ENCODE measurements around the gene NFU1.
"Not testable (repeated sequence)": the region's sequence is repeated elsewhere in the genome, so short reads cannot be mapped to it uniquely, and the experiment has no call there.

Gene NFU1

GRCh38 chr2:69449906-69450305, 12.7 kb upstream of the NFU1 start:
- no peak for DNase-seq

GRCh38 chr2:69443673-69444072, 6.4 kb upstream of the NFU1 start:
- DNase-seq, result not testable (repeated sequence)

DNA sequence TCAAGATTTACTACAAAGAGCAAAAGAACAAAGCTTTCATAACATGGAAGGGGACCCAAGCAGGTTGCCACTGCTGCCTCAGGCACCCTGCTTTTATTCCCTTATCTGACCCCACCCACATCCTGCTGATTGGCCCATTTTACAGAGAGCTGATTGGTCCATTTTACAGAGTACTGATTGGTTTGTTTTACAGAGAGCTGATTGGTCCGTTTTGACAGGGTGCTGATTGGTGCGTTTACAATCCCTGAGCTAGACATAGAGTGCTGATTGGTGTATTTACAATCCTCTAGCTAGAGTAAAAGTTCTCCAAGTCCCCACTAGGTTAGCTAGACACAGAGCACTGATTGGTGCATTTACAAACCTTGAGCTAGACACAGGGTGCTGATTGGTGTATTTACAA, 2.3 kb upstream of the NFU1 start:
- DNase-seq, result not testable (repeated sequence)

DNA sequence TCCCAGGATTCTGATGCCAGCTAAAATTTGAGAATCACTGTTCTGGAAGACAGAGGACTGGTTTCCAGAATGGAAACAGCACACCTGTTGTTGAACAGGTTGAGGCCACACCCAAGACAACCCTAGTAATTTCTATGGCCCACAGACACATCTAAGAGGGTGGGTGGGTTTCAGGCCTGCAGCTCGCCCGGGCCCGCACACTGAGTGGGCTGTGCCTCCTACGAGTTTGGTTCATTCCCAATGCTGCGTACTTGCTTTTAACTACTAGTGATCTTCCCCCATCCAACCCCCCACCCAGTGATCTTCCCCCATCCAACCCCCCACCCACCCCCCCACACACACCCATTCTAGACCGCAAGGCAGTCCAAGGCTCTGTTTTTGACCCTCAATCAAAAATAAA, 1.3 kb upstream of the NFU1 start:
- no peak for DNase-seq

DNA sequence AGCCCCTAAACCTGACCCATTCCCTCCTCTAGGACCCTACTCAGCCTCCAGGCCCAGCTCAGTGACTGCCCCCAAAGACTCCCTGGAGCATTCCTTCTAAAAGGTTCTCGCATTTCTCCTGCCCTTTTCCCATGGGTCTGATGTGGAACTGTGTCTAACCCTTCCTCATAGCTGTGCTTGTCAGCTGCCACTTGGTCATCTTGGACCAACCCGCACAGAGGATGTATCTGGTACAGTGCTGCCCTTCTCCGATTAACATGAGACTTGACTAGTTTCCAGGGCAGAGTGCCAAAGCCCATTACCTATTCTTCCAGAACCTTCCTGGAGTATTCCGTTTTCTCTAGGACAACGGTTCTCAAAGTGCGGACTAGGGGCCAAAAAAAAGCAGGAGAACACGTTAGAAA, 518 bp upstream of the NFU1 start:
- DNase-seq, result no peak

DNA sequence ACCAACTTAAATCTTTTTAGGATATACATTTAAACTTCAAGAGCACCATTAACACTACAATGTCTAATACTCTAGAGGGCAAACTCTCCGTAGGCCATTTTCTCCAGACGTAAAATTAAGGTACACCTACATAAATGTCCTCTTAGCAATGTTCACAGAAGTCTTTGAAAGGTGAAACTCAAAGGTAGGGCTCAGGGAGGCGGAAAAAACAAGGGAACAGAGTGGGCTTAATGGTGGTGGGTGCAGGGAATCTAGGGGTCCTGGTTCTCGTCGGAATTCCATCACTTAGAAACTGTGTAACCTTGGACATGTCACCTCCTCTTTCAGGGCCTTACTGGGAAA, 668 bp downstream of the NFU1 start:
- no peak for DNase-seq

- no peak for DNase-seq
Measured at GRCh38 chr2:69434753-69435152, 2.5 kb downstream of the NFU1 start.

DNA sequence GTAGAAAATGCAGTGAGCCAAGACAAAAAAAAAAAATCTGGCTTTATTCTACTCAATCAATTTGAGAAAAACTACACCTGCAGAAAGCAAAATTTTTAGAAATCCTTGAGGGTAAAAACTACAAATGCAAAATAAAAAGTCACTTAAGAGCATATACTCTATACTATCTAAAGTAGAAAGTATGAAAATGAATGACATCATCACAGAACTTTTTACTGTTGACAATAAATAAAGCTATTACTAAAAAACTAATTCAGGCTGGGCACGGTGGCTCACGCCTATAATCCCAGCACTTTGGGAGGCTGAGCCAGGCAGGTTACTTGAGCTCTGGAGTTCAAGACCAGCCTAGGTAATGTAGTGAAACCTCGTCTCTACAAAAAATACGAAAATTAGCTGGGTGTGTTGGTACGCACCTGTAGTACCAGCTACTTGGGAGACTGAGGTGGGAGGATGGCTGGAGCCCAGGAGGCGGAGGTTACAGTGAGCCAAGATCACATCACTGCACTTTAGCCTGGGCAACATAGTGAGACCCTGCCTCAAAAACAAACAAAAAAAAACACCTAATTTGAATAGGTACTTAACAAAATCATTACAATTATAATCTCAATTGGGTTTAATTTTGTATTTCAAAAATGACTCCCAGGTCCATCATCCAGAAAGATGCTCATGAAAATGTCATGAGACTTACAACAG, 7.6 kb downstream of the NFU1 start:
- DNase-seq, result no peak

GRCh38 chr2:69428981-69429380, 8.3 kb downstream of the NFU1 start:
- DNase-seq, result no peak

DNA sequence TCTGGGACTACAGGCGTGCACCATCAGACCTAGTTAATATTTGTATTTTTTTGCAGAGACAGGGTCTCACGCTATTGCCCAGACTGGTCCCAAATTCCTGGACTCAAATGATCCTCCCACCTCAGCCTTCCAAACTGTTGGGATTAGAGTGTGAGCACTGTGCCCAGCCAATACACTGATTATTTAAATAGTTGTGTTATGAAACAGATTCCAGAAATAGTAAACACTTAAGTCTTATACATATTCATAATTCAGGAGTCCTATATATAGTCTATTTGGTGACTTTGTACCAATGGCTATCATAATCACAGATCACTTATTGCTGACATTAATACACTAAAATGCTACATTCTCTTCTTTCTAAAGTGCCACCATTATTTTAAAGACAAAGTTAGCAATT, 12.8 kb downstream of the NFU1 start:
- DNase-seq, result no peak

GRCh38 chr2:69422198-69422597, 15.0 kb downstream of the NFU1 start:
- DNase-seq, result no peak

DNA sequence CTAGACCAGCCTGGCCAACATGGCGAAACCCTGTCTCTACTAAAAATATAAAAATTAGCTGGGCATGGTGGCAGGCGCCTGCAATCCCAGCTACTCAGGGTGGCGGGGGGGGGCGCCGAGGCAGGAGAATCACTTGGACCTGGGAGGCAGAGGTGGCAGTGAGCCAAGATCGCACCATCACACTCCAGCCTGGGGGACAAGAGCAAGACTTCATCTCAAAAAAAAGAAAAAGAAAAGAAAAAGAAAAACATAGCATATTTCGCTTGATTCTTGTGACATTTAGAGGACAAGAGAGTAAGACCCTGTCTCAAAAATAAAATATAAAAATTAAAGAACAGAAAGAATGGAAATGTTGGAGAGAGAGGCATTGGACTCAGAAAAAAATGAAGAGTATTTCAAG, 18.1 kb downstream of the NFU1 start:
- DNase-seq, result not testable (repeated sequence)

GRCh38 chr2:69416147-69416546, 21.1 kb downstream of the NFU1 start:
- DNase-seq, result no peak

DNA sequence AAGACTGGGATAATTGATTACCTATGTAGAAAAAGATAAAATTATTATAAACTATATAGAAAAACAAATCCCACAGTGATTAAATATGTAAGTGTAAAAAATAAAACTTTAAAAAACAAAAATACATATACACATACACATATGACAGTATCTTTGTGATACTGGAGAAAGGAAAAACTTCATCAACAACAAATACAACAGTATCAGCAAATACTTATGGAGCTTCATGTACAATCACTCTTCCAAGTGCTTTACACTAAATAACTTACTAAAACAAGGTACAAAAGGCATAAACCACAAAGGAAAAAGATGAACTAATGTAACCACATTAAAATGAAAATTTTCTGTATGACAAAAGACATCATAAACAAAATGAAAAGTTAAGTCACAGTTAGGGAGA, 26.1 kb downstream of the NFU1 start:
- no peak for DNase-seq

DNA sequence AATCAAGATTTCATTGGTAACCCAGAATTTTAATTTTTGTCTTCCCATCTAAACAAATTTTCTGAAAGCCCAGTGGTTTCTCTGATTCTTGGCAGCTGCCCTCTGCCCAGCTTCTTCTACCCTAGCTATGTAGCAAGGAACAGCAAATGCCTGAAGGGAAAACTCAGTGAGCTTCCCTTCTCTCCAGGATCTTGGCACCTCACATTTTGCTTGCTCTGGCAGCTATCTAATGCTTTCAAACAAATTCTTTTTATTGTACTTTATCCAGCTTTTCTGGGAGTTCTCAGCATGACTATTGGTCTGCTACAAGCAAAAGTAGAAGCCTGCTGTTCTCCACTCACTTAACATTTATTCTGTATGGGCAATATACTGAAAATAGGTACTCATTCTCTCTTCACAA, 31.9 kb downstream of the NFU1 start:
- DNase-seq, result no peak

DNA sequence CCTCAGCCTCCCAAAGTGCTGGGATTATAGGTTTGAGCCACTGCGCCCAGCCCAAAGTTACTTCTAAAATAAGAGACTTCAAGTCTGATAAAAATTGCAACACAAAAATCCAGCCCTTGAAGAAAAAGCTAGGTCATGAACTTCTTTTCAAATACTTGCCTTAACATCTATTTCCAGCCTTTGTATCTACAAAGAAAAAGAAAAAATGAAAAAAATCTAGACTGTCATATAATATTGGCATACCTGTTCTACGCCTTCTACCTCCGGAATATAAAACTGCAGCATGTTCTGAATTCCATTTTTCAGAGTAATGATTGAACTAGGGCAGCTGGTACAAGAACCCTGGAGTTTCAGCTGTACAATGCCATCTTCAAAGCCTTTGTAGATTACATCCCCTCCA, 37.1 kb downstream of the NFU1 start:
- DNase-seq, result no peak

GRCh38 chr2:69397234-69397633, 40.0 kb downstream of the NFU1 start:
- DNase-seq, result no peak

GRCh38 chr2:69395866-69396265, 41.4 kb downstream of the NFU1 start:
- DNase-seq, result no peak

DNA sequence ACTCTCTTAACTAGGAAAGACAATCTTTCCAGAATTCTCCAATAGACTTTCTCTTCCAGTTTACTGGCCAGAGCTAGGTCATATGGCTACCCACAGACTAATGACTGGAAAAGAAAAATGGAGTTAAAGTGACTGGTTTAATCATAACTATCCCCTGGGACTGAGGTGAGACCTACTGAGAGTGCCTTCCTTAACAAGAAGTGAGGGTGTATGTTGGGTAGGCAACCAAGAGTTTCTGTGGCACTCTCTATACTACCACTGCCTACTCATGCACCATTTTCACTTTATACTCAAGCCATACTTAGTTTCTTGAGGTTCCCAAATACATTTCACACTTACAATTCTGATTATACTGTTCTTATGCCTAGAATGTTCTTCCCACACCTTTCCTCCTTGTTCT, 43.3 kb downstream of the NFU1 start:
- no peak for DNase-seq

- no peak for DNase-seq
Measured at GRCh38 chr2:69390471-69390870, 46.8 kb downstream of the NFU1 start.

DNA sequence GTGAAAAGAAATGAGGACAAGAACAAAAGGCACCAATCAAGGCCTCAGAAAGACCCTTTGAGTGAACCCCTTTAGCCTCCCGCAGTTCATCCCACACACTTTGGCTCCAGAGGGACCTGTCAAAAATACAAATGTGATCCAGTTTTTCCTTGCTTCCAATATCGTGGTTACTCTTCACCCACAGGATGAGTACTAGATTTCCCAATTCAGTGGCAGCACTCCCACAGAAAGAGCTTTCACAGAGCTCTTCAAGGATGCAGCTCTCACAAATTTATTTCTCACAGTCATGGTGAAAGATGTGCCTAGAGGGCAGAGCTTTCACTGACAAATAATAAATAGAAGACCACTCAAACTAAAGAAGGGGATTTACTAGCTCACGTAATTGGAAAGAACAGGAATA, 47.2 kb downstream of the NFU1 start:
- DNase-seq, result no peak

DNA sequence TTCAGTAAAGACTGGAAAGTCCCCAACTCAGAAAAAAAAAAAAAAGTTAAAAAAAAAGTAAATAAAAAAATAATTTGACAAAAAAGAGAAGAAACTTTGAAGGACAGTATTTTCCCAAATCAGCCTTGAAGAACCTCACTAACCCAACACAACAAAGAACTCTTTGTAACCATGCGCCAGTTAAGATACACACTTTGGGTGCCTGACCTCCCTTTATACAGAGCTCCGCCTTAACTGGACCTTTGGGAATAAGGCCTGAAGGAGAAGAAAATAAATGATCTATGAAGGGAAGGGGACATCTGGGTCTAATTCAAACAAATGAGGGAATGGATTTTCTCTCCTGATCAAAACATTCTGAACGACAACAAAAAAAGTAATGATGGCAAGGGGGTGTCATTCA, 48.0 kb downstream of the NFU1 start:
- no peak for DNase-seq

DNA sequence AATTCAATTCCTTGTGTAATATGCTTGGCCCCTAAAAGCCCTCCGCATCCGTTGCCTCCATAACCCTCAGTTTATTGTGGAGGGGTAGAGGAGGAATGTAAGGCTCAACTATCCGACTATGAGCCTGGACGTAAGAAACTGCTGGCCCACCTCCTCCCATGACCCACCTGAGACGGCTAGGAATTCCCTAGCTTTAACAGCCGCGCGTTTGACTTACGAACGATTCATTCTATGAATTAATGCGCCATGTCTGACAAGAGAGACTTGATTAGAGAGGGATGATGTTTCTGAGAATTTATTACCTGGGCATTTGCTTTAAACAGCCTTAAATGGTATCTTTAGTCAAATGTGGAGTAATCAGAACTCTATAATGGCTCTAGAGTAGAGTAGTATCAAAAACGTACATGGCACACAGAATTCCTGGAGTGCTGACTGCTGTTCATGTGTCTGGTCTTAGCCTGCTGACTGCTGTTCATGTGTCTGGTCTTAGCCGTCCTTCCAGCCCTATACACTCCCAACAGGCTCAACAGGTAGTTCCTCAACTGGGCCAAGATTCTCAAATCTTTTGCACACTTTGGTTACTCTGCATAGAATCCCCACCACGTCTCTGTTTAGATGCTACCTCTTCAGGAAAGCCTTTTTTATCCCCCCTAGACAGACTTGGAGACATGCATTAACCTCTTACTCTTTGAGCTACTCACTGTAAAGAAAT, 49.3 kb downstream of the NFU1 start:
- DNase-seq, result no peak

DNA sequence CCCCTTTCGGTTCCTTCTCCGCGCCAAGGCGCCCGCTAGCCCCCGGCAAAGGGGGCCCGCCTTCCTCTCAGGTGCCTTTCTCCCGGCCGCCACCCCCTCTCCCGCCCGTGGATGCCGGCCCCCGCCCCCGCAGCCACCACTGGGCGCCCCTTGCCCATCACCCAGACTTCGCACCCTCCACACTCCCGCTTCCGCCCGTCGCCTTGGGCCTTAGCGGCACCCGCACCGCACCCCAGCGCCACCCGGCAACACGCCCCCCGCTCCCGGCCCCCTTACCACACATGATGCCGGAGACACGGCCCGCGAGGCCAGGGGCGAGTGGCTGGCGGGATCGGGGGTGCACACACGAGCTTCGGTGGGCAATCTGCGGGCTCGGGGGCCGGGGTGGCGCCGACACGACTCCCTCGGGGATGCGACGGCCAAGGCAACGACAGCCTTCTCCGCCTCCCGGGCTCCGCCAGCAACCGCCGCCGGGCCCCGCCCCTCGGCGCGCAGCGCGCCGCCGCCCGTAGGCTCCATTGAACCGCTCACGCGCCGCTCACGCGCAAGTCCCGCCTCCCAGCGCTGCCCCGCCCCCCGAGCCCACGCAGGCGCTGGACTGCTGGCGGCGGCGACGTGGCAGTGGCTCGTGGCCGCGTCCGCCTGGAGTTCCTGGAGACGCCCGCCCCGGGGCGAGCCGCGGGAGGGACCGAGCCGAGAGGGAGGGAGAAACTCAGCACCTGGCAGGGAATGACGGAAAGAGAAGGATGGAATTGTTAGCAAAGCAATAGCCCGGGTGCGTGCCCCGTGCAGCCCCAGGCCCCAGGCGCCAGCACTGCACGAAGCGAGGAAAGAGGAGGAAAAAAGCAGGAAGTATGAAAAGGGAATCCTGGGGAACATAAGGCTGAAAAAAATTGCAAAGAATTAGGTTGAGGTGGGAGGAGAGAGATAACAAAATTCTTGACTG, 50.2 kb downstream of the NFU1 start, which contains the start of gene GFPT1:
TSS of gene GFPT1 (minus strand) at position 439 of the 946 bp plus-strand sequence. CDS start at position 283, 156 bp downstream.
- peak; percentile 81 for DNase-seq
